Measurements from ENCODE around the gene MAMLD1.

Gene MAMLD1

GRCh38 chrX:150361070-150361776, 1.9 kb upstream of the MAMLD1 start:
- TF ChIP-seq CTCF (IDR thresholded peaks at IDR 0.05; ENCODE audit: extremely low read depth, insufficient read depth, missing control alignments): no peak
- DNase-seq (ENCODE audit: low spot score): no peak
- in situ Hi-C loops (cut with MboI; ENCODE audit: low pct_unique_long_range_greater_than_20kb, low sequenced_read_pairs, unreplicated experiment): no loop called here

- no peak for TF ChIP-seq CTCF (IDR thresholded peaks at IDR 0.05; ENCODE audit: extremely low read depth, insufficient read depth, missing control alignments)
- DNase-seq (ENCODE audit: low spot score): no peak
- in situ Hi-C loops (cut with MboI; ENCODE audit: low pct_unique_long_range_greater_than_20kb, low sequenced_read_pairs, unreplicated experiment): no loop called here
Observed at GRCh38 chrX:150361777-150362351, 1.3 kb upstream of the MAMLD1 start.

- in situ Hi-C loops (cut with MboI; ENCODE audit: low pct_unique_long_range_greater_than_20kb, low sequenced_read_pairs, unreplicated experiment): no loop called here
- TF ChIP-seq CTCF (IDR thresholded peaks at IDR 0.05; ENCODE audit: extremely low read depth, insufficient read depth, missing control alignments): no peak
- DNase-seq (ENCODE audit: low spot score): no peak
Observed at GRCh38 chrX:150363561-150364346, 637 bp downstream of the MAMLD1 start.

GRCh38 chrX:150364347-150365050, 1.4 kb downstream of the MAMLD1 start:
- TF ChIP-seq CTCF (IDR thresholded peaks at IDR 0.05; ENCODE audit: extremely low read depth, insufficient read depth, missing control alignments): no peak
- no peak for DNase-seq (ENCODE audit: low spot score)
- in situ Hi-C loops (cut with MboI; ENCODE audit: low pct_unique_long_range_greater_than_20kb, low sequenced_read_pairs, unreplicated experiment): no loop called here

- DNase-seq (ENCODE audit: low spot score): no peak
- TF ChIP-seq CTCF (IDR thresholded peaks at IDR 0.05; ENCODE audit: extremely low read depth, insufficient read depth, missing control alignments): peak; percentile 47
- in situ Hi-C loops (cut with MboI; ENCODE audit: low pct_unique_long_range_greater_than_20kb, low sequenced_read_pairs, unreplicated experiment): no loop called here
Observed at GRCh38 chrX:150365051-150365989, 2.2 kb downstream of the MAMLD1 start.

All from GM13977 (cell line).